Smooth muscle cell (in vitro differentiated cells): ENCODE results near the gene PTPRM. TPM values are rescaled to one million over a fixed set of nuclear protein-coding genes. Genes with fewer than 3 reads are reported as not detected.

Source experiments
- DNase-seq: peaks from one replicate; lab custom pipeline; 2025; ENCODE audit not compliant: unreplicated experiment; lab: John Stamatoyannopoulos, UW
- H2AFZ ChIP-seq: fragments of 200-600 bp; sonication (generic); 2 replicates; pipeline ENCODE4 v1.6.0; 2016; ENCODE audit warnings: antibody characterized with exemption, low read depth, mild to moderate bottlenecking
- H3F3A ChIP-seq: fragments of 200-600 bp; sonication (generic); 2 replicates; pipeline ENCODE4 v1.6.0; 2017; ENCODE audit warnings: antibody characterized with exemption, low read depth
- H3K27ac ChIP-seq: fragments of 200-600 bp; sonication (generic); 2 replicates; pipeline ENCODE4 v1.5.1; 2016; ENCODE audit warnings: low read depth, mild to moderate bottlenecking
- H3K27me3 ChIP-seq: fragments of 200-600 bp; sonication (generic); 2 replicates; pipeline ENCODE4 v1.6.1; 2016; ENCODE audit warnings: low read depth, mild to moderate bottlenecking
- H3K36me3 ChIP-seq: fragments of 200-600 bp; sonication (generic); 2 replicates; pipeline ENCODE4 v1.5.1; 2016; ENCODE audit warnings: low read depth
- H3K4me1 ChIP-seq: fragments of 200-600 bp; sonication (generic); 2 replicates; pipeline ENCODE4 v1.5.1; 2016; ENCODE audit warnings: low read depth
- H3K4me2 ChIP-seq: fragments of 200-600 bp; sonication (generic); 2 replicates; pipeline ENCODE4 v1.6.0; 2016; ENCODE audit warnings: mild to moderate bottlenecking
- H3K4me3 ChIP-seq: fragments of 200-600 bp; sonication (generic); 2 replicates; pipeline ENCODE4 v1.5.1; 2016; ENCODE audit warnings: mild to moderate bottlenecking
- H3K79me2 ChIP-seq: fragments of 200-600 bp; sonication (generic); 2 replicates; pipeline ENCODE4 v1.6.0; 2016; ENCODE audit warnings: low read depth, mild to moderate bottlenecking
- H3K9ac ChIP-seq: fragments of 200-600 bp; sonication (generic); 2 replicates; pipeline ENCODE4 v1.6.0; 2016; ENCODE audit warnings: low read depth
- H3K9me3 ChIP-seq: fragments of 200-600 bp; sonication (generic); replicated peaks from 2 replicates; pipeline ENCODE4 v1.5.1; 2016; ENCODE audit warnings: low read depth
- H4K20me1 ChIP-seq: fragments of 200-600 bp; sonication (generic); 2 replicates; pipeline ENCODE4 v1.6.0; 2016; ENCODE audit warnings: low read depth
- WGBS: methylation state at CpG from one replicate; pipeline ENCODE4 v1.1.7; 2016; ENCODE audit warnings: low lambda C conversion rate; 5-methylcytosine and 5-hydroxymethylcytosine counted together
- polyA plus RNA-seq: library from polyadenylated mRNA; unstranded; fragments of >200 nt; fragmentation: Nextera tagmentation; extraction: Ambion mirVana; gene quantifications from 2 replicates; pipeline ENCODE4 v1.2.1, GENCODE V29; 2016
- total RNA-seq: library from RNA; depleted of rRNA; stranded (reverse); fragments of >200 nt; gene quantifications from 2 replicates; pipeline ENCODE4 v1.2.3, GENCODE V29; 2014
- TF ChIP-seq, protein P1 (sequence below): fragments of 200-600 bp; sonication (generic); IDR thresholded peaks from 2 replicates; pipeline ENCODE4 v1.5.1; 2017; ENCODE audit warnings: borderline replicate concordance, mild to moderate bottlenecking, antibody characterized with exemption; ENCODE audit not compliant: insufficient read depth, poor library complexity, severe bottlenecking

Gene PTPRM
- total and polyA plus RNA-seq, 2 experiments from 2014 or later, result 57.5 to 115 TPM

DNA sequence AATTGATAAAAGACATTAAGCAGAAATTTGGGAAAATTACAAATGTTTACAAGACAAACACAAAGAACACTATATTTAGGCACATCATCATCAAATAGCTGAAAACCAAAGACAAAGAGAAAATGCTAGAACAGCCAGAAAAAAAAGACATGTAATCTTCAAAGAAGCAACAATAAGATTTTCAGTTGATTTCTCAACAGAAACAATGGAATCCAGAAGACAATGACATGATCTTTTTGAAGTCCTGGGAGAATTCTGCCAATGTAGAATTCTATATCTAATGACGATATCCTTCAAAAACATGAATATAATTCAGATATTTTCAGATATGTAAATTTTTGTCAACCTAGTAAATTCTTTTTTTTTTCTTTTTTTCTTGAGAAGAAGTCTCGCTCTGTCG, 179.0 kb downstream of the PTPRM start:
- TF ChIP-seq, protein P1, sequence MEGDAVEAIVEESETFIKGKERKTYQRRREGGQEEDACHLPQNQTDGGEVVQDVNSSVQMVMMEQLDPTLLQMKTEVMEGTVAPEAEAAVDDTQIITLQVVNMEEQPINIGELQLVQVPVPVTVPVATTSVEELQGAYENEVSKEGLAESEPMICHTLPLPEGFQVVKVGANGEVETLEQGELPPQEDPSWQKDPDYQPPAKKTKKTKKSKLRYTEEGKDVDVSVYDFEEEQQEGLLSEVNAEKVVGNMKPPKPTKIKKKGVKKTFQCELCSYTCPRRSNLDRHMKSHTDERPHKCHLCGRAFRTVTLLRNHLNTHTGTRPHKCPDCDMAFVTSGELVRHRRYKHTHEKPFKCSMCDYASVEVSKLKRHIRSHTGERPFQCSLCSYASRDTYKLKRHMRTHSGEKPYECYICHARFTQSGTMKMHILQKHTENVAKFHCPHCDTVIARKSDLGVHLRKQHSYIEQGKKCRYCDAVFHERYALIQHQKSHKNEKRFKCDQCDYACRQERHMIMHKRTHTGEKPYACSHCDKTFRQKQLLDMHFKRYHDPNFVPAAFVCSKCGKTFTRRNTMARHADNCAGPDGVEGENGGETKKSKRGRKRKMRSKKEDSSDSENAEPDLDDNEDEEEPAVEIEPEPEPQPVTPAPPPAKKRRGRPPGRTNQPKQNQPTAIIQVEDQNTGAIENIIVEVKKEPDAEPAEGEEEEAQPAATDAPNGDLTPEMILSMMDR, result no peak
- Histone ChIP-seq H3K36me3 (no peaks in the 10 kb centered on the region), H3K79me2 (peaks cover 48% of the 10 kb centered on the region), H3K27me3 (no peaks in the 10 kb centered on the region), H3K4me3 (no peak overlapping the region), H3K27ac (no peak overlapping the region), H4K20me1 (peaks cover 82% of the 10 kb centered on the region), H2AFZ (no peak overlapping the region), H3K9ac (no peak overlapping the region), H3K9me3 (peaks cover 9% of the 10 kb centered on the region), H3K4me1 (peaks cover 21% of the 10 kb centered on the region), H3F3A (no peaks in the 10 kb centered on the region), H3K4me2 (no peak overlapping the region)
- WGBS, result over 99% methylated on average over 3 of the region's 3 CpGs
- no peak for DNase-seq

DNA sequence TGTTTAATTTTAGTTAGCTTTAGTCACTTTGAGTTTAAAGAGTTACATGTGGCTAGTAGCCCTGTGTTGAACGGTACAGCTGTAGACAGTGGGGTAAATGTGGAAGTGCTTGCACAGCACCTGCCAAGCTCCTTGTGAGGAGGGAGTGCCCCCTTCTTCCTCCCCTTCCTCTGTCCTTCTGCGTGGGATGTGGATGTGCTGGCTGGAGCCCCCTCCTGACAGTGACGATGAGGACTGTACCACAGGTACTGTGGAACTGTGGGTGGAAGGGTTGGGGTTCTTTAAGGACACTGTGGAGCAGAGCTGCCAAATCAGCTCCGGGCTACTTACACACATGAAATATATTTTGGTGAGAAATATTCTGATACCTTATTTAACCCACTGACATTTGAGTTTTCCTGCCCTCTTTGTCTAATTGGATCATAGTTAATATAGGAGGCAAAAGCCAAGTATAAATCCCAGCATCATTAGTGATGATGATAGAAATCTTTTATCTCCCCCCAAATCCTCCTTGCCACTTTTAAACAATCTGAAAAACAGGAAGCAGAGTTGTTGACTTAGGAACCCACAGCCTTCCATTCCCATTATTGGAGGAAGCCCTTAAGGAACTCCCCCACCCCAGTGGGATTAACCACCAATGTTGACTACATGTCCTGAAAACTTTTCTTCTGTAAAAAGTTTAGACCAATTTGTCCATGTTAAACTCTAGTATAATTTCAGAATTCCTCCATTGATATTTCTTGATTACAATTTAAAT, 181.3 kb downstream of the PTPRM start:
- H3K79me2 ChIP-seq, result peaks cover 57% of the 10 kb centered on the region

DNA sequence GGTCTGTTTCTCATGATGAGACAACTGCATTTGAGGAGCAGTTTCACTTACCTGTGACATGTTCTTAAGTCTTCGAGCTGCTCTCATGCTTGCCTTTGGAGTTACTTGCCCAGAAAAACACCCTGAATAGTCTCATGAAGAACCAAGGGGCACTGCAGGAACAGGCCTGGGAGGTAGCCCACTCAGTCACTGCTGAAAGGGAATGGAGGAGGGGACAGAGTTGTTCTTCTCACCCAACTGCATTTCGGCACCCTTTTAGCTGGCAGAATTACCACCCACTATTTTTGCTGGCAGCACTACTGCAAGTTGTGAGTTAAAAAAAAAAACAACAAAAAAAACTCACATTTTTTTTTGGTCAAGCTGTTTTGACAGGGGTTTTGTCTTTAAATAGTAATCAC, 181.9 kb downstream of the PTPRM start:
- H2AFZ ChIP-seq, result no peak overlapping the region
- WGBS, result 53% methylated on average over 2 of the region's 2 CpGs

More for the DNA sequence above, 181.3 kb downstream of the PTPRM start:
- H3F3A ChIP-seq, result no peaks in the 10 kb centered on the region
- peak overlapping the region; percentile 45 for H3K4me2 ChIP-seq
- peaks cover 9% of the 10 kb centered on the region for H3K9me3 ChIP-seq
- TF ChIP-seq, protein P1, result no peak
- peaks cover 19% of the 10 kb centered on the region for H3K4me1 ChIP-seq
- H3K27ac ChIP-seq, result peak overlapping the region; percentile 25
- no peak overlapping the region for H3K4me3 ChIP-seq
- no peak for DNase-seq
- no peaks in the 10 kb centered on the region for H3K27me3 ChIP-seq
- no peak overlapping the region for H2AFZ ChIP-seq
- WGBS, result 88% methylated on average over 4 of the region's 4 CpGs
- H3K36me3 ChIP-seq, result no peaks in the 10 kb centered on the region
- H3K9ac ChIP-seq, result no peak overlapping the region
- peaks cover 83% of the 10 kb centered on the region for H4K20me1 ChIP-seq

More for the DNA sequence above, 181.9 kb downstream of the PTPRM start:
- no peak for DNase-seq
- Histone ChIP-seq H3F3A (no peaks in the 10 kb centered on the region), H3K4me2 (peak overlapping the region; percentile 45), H3K4me1 (peaks cover 19% of the 10 kb centered on the region), H3K27me3 (no peaks in the 10 kb centered on the region), H3K27ac (peak overlapping the region; percentile 25), H4K20me1 (peaks cover 83% of the 10 kb centered on the region), H3K4me3 (no peak overlapping the region), H3K79me2 (peaks cover 56% of the 10 kb centered on the region), H3K9me3 (peaks cover 9% of the 10 kb centered on the region), H3K9ac (no peak overlapping the region), H3K36me3 (no peaks in the 10 kb centered on the region)
- TF ChIP-seq, protein P1, result no peak
